Activated CD8-positive, alpha-beta memory T cell treated with anti-CD3 and anti-CD28 coated beads, Interleukin-2, amount 50 U/mL, for 24 hours (primary cell): ENCODE measurements around the gene KRTAP12-2.

Source experiments
- DNase-seq: peaks from one replicate; pipeline ENCODE4 v3.0.0-alpha.2; 2020; ENCODE audit errors: extremely low read depth

Gene KRTAP12-2, protein sequence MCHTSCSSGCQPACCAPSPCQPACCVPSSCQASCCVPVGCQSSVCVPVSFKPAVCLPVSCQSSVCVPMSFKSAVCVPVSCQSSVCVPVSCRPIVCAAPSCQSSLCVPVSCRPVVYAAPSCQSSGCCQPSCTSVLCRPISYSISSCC

DNA sequence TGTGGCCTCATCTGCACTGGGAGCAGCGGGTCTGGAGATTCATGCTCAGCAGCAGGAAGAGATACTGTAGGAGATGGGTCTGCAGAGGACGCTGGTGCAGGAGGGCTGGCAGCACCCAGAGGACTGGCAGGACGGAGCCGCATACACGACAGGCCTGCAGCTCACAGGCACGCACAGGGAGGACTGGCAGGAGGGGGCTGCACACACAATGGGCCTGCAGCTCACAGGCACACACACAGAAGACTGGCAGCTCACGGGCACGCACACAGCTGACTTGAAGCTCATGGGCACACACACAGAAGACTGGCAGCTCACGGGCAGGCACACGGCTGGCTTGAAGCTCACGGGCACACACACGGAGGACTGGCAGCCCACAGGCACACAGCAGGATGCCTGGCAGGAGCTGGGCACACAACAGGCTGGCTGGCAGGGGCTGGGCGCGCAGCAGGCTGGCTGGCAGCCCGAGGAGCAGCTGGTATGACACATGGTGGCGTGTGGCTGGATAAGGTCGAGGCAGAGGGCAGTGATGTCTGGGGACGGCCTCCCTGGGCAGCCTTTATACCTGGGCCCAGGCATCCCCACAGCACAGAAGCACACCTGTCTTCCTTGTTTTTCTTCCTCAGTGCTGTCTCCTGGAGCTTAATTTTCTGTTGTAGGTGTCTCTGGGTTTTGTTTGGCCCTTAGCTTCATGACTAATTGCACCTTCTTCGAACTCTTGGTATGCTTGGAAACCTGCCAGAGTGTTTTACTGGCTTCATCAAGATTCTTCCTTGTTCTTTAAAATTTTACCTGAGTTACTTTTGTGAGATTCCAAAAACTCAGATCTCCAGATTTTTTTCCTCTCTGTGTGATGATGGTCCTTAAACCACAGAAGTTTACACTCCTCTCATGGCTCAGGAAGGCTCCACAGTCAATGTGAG is at the start of gene KRTAP12-2:
TSS of gene KRTAP12-2 (minus strand) at position 527 of the 920 bp plus-strand sequence. CDS start at position 486, 41 bp downstream.
- no peak for DNase-seq

DNA sequence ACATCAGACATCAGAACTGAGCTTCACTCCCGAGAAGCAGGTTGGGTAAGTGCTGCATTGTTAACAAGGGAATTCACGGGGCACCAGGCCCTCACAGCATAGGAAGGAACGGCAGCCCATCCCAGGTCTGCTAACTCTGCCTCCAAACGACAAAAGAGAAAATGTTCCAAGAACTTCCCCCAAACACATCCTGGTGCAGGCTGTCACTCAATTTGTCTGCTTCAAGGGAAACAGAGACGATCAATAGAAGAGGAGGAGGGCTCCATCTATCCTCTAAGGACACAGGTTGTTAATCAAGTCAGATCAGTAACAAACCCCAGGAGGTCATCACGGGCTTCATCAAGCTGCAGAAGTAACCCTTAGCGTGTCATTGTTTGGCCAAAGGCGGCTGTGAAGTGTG is 48.2 kb upstream of the KRTAP12-2 start:
- no peak for DNase-seq

DNA sequence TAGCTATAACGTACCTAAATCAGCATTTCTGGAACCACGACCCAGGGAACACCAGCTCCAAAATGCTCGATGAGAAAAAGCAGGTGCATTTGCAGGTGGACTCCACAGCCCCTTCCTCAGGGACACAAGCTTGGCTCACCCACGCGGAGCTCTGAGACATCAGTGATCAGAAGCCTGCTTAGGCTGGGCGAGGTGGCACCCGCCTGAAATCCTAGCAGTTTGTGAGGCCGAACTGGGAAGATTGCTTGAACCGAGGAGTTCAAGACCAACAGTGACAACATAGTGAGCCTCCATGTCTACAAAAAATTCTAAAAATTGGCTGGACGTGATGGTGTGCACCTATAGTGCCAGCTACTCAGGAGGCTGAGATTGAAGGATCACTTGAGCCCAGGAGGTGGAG is 47.1 kb upstream of the KRTAP12-2 start:
- DNase-seq, result no peak

DNA sequence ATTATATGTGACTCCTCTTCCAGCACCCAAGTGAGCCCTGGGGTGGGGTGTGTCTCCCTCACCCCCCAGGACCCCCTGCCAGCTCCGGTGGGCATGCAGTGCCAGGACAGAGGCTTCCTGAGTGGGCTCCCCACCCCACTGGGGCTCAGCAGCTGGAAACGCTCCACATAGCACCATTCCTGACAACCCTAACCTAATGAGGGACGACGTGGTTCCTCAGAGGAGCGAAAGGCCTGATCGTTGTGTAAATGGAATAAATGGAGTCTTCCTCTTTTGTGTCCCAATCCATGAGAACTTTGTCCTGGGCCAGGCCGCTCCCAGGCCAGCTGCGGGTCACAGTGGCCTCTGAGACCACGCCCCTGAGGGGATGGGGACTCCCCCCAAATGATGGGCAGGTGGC is 46.4 kb upstream of the KRTAP12-2 start:
- DNase-seq, result no peak

DNA sequence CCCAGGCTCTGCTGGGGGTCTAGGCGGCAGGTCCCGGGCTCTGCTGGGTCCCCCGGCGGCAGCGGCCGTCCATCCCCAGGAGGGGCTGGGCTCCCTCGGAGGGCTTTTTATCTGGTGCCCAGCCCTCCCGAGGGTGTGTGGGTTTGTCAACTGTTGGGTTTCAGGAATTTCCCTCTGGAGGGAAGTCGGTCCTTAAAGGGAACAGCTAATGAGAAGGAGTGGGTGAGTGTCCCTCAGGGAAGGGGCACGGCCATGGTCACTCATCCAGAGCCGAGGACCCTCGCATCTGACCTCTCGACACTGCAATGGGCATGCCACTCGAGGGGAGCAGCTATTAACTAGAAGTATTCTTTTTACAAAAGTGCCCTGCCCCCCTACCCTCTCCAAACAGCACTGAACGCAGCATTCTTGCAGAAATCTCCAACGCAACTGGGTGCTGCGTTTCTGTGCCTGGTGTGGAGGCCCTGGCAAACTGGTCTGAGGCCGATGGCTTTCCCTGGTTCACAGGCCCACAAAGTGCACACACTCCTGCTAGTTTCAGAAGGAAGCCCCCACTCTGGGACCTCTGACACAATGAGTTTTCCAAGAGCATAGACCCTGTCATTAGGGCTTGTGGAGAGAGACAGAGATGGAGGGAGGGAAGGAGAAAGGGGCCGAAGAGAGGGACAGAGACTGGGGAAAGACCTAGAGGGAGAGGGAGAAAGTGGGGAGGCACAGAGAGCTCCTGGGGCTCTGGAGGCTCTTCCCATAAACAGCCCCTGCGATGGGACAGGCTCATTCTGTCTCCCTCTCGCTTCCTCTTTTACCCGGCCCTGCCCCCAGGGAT is 45.7 kb upstream of the KRTAP12-2 start:
- DNase-seq, result no peak

DNA sequence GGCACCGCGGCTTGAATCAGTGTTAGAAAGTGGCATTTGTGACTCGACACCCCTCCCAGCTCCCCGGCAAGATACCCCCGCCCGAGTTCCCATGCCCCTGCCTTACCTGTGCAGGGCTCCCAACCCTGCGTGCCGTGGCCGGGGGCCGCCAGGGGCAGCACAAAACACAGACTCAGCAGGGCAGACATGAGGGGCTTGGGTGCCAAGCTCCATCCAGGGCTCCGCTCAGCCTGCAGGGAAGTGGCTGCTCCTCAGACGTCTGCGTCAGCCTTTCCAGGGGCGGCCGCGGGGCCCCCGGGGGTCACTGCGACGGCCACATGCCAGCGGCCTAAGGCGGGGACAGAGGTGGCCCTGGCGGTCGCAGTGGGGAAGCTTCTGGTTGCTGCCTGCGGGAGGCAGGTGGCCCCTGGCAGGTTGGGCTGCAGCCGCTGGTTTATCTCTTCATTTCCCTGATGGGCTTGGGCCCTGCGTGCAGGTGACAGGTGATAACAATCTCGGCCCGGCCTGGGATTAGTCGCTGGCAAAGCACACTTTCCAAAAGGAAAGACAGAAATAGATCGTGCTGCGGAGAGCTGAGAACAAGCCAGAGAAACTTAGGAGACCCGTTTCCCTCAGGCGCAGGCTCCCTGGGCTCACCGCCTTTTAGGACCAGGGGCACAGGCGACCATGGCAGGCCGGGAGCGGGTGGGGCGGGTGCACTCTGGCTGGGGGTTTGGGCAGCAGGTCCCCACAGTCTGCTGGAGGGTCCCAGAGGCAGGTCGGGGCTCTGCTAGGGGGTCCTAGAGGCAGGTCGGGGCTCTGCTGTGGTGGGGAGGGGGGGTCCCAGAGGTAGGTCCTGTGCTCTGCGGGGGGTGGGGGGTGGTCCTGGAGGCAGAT is 44.8 kb upstream of the KRTAP12-2 start, which contains the start of gene TSPEAR:
TSS of gene TSPEAR (minus strand) at position 246 of the 876 bp plus-strand sequence. CDS start at position 188, 58 bp downstream.
- DNase-seq, result no peak

DNA sequence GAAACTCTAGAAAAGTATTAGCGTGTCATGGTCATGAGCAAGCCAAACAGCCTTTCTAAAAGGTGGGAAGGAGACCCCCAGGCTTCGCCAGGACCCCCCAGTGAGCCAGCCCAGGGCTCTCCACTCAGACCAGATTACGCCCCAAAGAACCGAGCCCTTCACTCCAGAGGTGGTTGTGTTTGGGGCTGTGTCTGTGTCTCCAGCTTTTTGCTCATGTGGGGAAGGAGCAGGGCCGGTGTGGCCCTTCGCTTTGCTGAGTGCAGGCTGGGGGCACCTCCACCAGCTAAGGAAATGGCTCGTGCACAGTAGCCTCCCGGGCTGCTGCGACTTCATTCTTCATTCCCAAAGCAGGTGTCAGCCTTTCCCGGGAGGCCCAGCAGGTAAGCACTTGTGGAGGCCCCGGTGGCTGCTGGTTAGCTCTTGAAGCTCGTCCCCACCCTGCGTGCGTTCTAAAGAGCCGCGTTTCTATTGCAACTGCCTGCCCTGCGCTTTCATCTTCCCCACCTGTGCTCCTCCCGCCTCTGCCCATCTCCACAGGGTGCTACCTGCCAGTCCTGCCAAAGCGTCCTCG is 44.1 kb upstream of the KRTAP12-2 start:
- DNase-seq, result no peak

DNA sequence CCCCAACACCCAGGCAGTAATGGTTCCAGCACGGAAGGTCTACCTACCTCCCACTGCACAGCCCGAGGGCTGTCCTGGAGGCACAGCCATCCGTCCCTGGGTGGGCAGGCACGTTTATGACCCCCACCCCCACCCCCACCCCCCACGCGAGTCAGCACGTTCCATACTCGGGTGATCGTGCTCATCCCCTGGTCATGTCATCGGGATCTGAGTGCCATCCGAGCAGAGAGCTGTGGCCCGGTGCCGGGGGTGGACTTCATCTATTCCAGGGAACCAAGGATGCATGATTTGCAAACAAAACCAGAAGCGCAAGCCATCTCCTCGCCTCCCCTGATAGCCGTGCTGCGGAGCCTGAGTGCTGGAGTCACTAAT is 43.6 kb upstream of the KRTAP12-2 start:
- no peak for DNase-seq

DNA sequence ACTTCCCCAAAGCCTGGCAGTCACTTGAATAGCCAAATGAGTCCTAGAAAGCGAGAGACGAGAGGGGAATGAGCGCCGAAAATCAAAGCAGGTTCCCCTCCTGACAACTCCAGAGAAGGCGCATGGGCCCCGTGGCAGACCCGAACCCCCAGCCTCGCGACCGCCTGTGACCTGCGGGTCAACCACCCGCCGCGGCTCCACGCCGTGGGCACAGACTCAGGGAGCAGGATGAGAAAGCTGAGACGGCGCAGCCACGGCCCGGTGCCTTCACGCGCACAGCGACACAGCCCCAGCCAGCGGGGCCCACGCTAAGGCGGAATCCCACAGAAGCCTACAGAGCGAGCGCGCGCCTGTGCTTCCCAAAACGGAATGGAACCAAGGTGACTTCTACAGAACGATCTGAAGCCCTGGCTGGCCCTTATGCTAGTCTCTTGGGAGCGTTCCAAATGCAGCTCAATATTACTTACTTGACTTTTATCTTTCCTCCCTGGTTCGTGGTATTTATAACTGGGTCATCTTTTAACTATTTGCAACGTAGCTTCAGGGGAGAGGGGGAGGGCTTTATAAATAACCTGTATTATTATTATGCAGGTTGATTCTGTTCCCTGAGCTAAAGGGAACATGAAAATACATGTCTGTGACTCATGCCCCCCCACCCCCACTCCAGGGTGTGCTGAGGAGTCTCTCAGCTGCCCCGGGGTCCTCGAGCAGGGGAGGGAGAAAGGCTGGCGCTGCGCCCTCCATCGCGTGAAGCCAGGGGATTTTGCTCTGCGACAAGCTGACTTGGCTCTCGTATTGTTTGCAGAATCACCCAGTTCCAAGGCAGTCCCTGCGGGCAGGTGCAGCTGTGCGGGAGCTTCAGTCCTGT is 42.9 kb upstream of the KRTAP12-2 start:
- no peak for DNase-seq

DNA sequence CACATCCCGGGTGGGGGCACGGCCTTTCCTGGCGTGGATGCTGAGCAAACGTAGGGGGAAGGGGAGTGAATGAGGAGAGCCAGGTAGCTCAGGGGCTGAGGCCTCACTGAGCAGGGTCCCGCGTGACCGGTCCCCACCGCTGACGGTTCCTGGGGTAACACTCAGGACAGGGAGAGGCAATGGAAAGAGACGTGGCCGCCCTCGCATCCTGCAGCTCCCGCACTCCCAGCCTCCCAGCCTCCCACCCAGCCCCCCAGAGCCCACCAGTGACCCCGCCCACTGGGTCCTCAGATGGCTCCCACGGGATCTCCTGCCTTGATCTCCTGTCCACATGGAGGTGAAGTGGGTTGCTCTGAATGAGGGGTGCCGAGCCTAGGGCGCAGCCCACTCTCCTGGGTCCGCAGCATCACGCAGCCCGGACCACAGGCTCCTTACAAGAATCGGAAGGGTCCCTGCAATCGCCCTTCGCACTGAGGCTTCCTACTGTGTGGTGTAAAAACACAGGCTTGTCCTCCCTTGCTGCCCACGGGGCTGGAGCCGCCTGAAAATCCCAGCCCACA is 42.2 kb upstream of the KRTAP12-2 start:
- no peak for DNase-seq

DNA sequence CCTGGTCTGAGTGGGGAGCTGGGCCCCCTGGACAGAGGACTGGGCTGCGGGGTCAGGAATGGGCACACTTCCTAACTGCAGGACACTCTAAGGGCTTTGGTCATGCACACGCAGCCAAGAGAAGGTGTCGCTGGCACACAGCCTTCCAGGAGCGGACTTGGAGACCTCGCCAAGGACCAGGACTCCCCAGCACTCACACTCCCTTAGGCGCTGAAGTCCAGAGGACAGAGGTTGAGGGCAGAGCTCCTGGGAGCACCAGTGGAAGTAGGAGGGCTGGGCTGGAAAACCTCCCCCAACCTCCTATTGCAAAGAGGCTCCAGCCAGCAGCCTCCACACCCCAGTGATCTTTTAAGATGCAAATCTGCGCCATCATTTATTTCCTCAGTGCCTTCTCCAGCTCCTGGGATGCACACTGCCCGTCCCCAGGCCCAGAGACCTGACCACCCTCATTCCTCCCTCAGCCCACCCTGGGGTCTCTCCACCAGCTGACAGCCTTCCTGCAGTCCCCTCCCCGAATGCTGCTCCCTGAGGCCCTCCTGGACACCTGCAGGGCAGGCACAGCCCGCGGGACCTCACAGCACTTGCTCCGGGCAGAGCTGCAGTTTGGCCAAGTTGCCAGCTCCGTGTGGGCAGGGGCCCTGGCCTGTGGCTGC is 41.6 kb upstream of the KRTAP12-2 start:
- DNase-seq, result no peak

DNA sequence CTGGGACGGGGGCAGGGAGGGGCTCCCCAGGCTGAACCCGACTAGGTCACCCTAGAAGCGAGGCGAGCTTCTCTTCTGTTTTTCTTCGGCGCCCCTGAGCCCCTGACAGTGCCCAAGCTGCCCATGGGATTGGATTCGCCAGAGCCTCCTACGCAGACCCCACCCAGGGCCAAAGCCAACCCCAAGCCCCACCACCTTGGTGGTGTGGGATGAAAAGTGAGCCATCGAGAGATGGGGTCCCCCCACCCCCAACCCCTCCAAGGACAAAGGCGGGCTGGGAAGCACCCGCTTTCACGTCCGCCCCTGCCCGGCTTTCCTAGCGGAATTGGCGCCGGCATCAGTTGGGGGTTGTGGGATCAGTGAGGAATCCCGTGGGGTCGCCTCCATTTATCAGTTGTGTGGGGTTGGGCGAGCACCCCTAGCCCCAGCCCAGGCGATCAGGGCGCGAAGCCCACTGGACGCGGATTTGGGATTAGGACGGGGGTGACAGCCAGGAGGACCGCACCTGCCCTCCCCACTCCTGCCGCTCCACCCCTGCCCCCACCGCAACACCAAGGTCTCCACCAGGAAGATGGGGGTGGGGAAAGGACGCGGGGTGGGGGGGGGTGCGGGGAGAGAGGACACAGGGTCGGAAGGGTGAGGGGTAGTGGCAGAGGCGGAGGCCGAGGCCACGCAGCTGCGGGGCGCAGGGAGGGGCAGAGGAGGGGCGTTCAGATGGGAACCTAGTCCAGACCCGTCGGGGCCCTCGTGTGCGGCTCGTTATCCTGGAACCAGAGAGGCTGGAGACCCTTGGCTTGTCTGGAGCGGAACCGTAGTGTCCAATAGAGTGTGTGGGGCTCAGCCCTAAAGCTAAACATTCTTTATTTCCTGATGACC is 40.2 kb upstream of the KRTAP12-2 start:
- no peak for DNase-seq

DNA sequence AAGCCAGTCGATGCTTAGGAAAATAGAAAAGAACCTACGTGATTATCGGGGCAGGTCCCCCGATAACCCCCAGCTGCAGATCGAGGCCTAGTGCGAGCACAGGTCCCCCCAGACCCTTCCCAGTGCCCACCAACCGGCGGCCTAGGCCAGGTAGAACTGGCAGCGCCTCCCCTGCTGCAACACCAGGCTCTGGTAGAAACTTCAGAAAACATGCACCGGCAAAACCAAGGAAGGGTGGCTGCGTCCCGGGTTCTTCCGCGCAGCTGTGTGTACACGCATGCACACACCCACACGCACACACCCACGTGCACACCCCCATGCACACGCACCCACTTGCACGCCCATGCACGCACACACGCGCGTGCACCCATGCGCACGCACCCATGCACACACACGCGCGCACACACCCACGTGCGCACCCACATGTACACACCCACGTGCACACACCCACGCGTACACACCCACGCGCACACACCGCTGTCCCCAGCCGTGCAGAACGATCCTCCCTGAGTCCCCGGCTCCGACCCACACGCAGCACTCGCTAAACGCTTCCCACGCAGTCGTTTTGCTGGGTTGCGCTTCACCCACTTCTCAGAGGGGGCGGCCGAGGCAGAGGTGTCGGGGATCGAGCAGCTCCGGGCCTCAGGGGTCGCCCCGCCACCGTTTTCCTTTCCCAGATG is 39.4 kb upstream of the KRTAP12-2 start:
- DNase-seq, result no peak

DNA sequence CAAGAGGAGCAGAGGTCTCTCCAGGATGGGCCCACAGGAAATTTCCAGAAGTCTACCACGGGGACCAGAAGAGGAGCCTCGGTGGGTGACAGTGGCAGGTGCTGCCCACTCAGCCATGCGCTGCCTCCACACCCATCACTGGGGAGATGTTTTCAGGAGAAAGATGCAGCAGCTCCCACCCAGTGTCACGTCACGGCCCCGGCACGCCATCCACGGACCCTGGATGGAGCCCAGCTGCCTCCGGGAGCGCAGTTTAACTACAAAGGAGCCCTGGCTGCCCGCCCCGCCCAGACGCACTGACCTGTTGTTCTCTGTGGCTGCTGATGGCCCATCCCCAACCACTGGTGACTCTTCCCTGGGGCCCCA is 37.9 kb upstream of the KRTAP12-2 start:
- no peak for DNase-seq

DNA sequence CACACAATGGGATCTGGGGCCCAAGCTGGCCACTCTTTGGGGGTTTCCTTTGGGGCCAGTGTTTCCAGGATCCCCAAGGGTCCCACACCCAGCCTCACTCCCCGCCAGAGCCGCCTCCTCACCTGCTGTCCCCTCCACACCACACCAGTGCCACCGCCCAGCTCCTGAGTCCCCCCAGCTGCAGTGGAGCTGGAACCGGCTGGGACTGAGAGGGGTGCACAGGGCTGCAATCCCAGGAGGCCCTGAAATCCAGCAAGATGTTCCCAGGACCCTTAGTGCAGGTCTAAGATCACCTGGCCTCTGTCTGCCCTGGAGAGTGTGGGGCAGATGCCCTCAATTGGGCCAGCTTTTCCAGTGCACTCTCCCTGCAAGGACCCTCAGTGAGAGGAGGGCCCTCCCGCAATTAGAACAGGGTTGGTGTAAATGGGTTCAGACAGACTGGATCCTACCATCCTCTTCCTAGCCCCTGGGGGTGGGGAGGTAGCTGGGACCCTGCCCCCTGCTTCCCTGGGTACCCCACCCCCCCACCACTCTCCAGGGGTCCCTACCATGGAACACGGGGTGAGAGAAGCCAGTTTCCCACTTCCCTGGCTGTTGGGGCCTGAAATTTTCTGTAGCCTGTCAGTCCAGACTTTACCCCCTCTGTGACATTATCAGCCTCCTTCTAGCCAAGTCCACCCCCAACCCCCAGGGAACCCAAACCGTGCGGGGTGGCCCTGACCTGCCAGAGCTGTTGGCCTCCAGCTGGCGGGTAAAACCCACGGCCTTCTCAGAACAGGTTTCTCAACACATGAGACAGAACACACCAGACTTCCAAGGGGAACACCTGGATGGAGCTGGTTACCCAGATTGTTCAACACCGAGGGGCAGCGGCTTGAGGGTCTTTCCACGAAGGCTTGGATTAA is 37.3 kb upstream of the KRTAP12-2 start:
- no peak for DNase-seq

DNA sequence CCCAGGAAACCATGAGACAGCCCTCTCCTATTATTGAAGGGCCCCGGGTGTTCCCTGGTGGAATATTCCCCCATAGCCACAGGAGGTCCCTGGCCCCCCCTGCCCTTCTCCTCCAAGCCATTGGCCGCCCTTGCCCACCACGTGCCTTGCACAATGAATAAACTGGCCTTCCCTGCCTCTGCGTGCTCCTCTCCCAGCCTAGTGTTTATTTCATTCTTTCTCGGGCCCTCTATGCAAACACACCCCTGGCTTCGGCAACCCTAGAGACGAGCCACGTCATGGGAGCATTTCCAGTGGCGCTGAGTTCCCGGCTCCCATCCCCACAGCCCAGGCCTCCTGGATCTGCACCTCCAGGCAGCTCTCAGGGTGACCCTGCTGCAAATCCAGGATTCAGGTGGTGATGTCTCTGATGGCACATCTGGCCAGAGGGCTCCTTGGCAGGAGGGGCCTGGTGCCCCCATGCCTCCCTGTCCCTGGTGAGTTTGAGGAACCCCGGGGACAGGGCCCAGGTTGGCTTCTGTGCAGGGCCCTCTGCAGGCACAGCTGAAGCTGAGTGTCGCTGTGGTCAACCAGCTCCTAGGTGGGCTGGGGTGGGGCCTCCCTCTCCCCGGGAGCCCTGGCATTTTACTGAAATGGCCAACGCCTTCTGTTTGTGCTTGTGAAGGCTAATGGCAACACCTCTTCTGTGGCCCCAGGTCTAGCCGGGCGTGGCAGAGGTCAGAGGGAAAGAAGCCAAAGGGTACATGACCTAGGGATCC is 36.4 kb upstream of the KRTAP12-2 start:
- no peak for DNase-seq
